ENCODE measurements around the gene PRAC1. TPM values are rescaled to one million over a fixed set of nuclear protein-coding genes. Genes with fewer than 3 reads are reported as not detected.

The PRAC1 gene
- polyA plus RNA-seq, 2 donors = 0.63 TPM; not detected in 1

- Histone ChIP-seq H3K27me3 (ENCODE audit: control insufficient read depth in 1 of 2, insufficient read depth in 2 of 2, low read length in 2 of 2) (peaks cover 11 to 58% of the 10 kb centered on the region in 2 donors), H3K4me1 (ENCODE audit: control insufficient read depth in 2 of 2, insufficient read depth in 2 of 2, low read length in 1 of 2) (peaks cover 0 to 10% of the 10 kb centered on the region in 2 donors), H3K36me3 (ENCODE audit: control insufficient read depth in 2 of 2, insufficient read depth in 2 of 2, low read length in 1 of 2) (no peaks in the 10 kb centered on the region), H3K4me3 (ENCODE audit: low read depth in 1 of 2, low read length in 2 of 2) (no peak overlapping the region), H3K27ac (ENCODE audit: low read depth in 2 of 2, low read length in 1 of 2) (no peak overlapping the region), H3K9me3 (ENCODE audit: control insufficient read depth in 2 of 2, insufficient read depth in 1 of 2, low read depth in 1 of 2, low read length in 1 of 2) (peaks cover 0 to 6% of the 10 kb centered on the region in 2 donors)
- 32 to 40% methylated on average over 9 of the region's 9 CpGs for WGBS, 2 donors
Observed at GRCh38 chr17:48727415-48728175, 5.3 kb upstream of the PRAC1 start.

GRCh38 chr17:48726916-48727286, 4.6 kb upstream of the PRAC1 start:
- Histone ChIP-seq H3K27ac (ENCODE audit: low read depth in 2 of 2, low read length in 1 of 2) (no peak overlapping the region), H3K27me3 (ENCODE audit: control insufficient read depth in 1 of 2, insufficient read depth in 2 of 2, low read length in 2 of 2) (peaks cover 13 to 64% of the 10 kb centered on the region in 2 donors), H3K9me3 (ENCODE audit: control insufficient read depth in 2 of 2, insufficient read depth in 1 of 2, low read depth in 1 of 2, low read length in 1 of 2) (peaks cover 0 to 10% of the 10 kb centered on the region in 2 donors), H3K36me3 (ENCODE audit: control insufficient read depth in 2 of 2, insufficient read depth in 2 of 2, low read length in 1 of 2) (no peaks in the 10 kb centered on the region), H3K4me3 (ENCODE audit: low read depth in 1 of 2, low read length in 2 of 2) (no peak overlapping the region), H3K4me1 (ENCODE audit: control insufficient read depth in 2 of 2, insufficient read depth in 2 of 2, low read length in 1 of 2) (peaks cover 0 to 10% of the 10 kb centered on the region in 2 donors)
- WGBS, 2 donors = 12 to 16% methylated on average over 20 of the region's 20 CpGs

GRCh38 chr17:48726114-48726915, 4.0 kb upstream of the PRAC1 start:
- Histone ChIP-seq H3K36me3 (ENCODE audit: control insufficient read depth in 2 of 2, insufficient read depth in 2 of 2, low read length in 1 of 2) (no peaks in the 10 kb centered on the region), H3K27ac (ENCODE audit: low read depth in 2 of 2, low read length in 1 of 2) (no peak overlapping the region), H3K4me1 (ENCODE audit: control insufficient read depth in 2 of 2, insufficient read depth in 2 of 2, low read length in 1 of 2) (peaks cover 0 to 10% of the 10 kb centered on the region in 2 donors), H3K9me3 (ENCODE audit: control insufficient read depth in 2 of 2, insufficient read depth in 1 of 2, low read depth in 1 of 2, low read length in 1 of 2) (peaks cover 0 to 10% of the 10 kb centered on the region in 2 donors), H3K4me3 (ENCODE audit: low read depth in 1 of 2, low read length in 2 of 2) (no peak overlapping the region), H3K27me3 (ENCODE audit: control insufficient read depth in 1 of 2, insufficient read depth in 2 of 2, low read length in 2 of 2) (peaks cover 13 to 68% of the 10 kb centered on the region in 2 donors)
- 13 to 14% methylated on average over 20 of the region's 20 CpGs for WGBS, 2 donors

GRCh38 chr17:48725288-48726064, 3.2 kb upstream of the PRAC1 start:
- Histone ChIP-seq H3K9me3 (ENCODE audit: control insufficient read depth in 2 of 2, insufficient read depth in 1 of 2, low read depth in 1 of 2, low read length in 1 of 2) (peaks cover 0 to 10% of the 10 kb centered on the region in 2 donors), H3K4me1 (ENCODE audit: control insufficient read depth in 2 of 2, insufficient read depth in 2 of 2, low read length in 1 of 2) (peaks cover 0 to 10% of the 10 kb centered on the region in 2 donors), H3K4me3 (ENCODE audit: low read depth in 1 of 2, low read length in 2 of 2) (no peak overlapping the region), H3K36me3 (ENCODE audit: control insufficient read depth in 2 of 2, insufficient read depth in 2 of 2, low read length in 1 of 2) (no peaks in the 10 kb centered on the region), H3K27ac (ENCODE audit: low read depth in 2 of 2, low read length in 1 of 2) (no peak overlapping the region), H3K27me3 (ENCODE audit: control insufficient read depth in 1 of 2, insufficient read depth in 2 of 2, low read length in 2 of 2) (peaks cover 13 to 75% of the 10 kb centered on the region in 2 donors)
- 6 to 7% methylated on average over 38 of the region's 38 CpGs for WGBS, 2 donors

- H3K4me1 ChIP-seq (ENCODE audit: control insufficient read depth in 2 of 2, insufficient read depth in 2 of 2, low read length in 1 of 2) = peaks cover 0 to 10% of the 10 kb centered on the region in 2 donors
- 2 to 4% methylated on average over 16 of the region's 16 CpGs for WGBS, 2 donors
- H3K4me3 ChIP-seq (ENCODE audit: low read depth in 1 of 2, low read length in 2 of 2) = no peak overlapping the region
- peaks cover 16 to 81% of the 10 kb centered on the region in 2 donors for H3K27me3 ChIP-seq (ENCODE audit: control insufficient read depth in 1 of 2, insufficient read depth in 2 of 2, low read length in 2 of 2)
- no peaks in the 10 kb centered on the region for H3K36me3 ChIP-seq (ENCODE audit: control insufficient read depth in 2 of 2, insufficient read depth in 2 of 2, low read length in 1 of 2)
- H3K9me3 ChIP-seq (ENCODE audit: control insufficient read depth in 2 of 2, insufficient read depth in 1 of 2, low read depth in 1 of 2, low read length in 1 of 2) = peaks cover 0 to 10% of the 10 kb centered on the region in 2 donors
- H3K27ac ChIP-seq (ENCODE audit: low read depth in 2 of 2, low read length in 1 of 2) = no peak overlapping the region
Observed at GRCh38 chr17:48725004-48725287, 2.6 kb upstream of the PRAC1 start.

- Histone ChIP-seq H3K36me3 (ENCODE audit: control insufficient read depth in 2 of 2, insufficient read depth in 2 of 2, low read length in 1 of 2) (no peaks in the 10 kb centered on the region), H3K27me3 (ENCODE audit: control insufficient read depth in 1 of 2, insufficient read depth in 2 of 2, low read length in 2 of 2) (peaks cover 18 to 84% of the 10 kb centered on the region in 2 donors), H3K4me1 (ENCODE audit: control insufficient read depth in 2 of 2, insufficient read depth in 2 of 2, low read length in 1 of 2) (peaks cover 0 to 10% of the 10 kb centered on the region in 2 donors), H3K4me3 (ENCODE audit: low read depth in 1 of 2, low read length in 2 of 2) (no peak overlapping the region), H3K27ac (ENCODE audit: low read depth in 2 of 2, low read length in 1 of 2) (no peak overlapping the region), H3K9me3 (ENCODE audit: control insufficient read depth in 2 of 2, insufficient read depth in 1 of 2, low read depth in 1 of 2, low read length in 1 of 2) (peaks cover 0 to 13% of the 10 kb centered on the region in 2 donors)
- 9 to 11% methylated on average over 32 of the region's 32 CpGs for WGBS, 2 donors
Observed at GRCh38 chr17:48724251-48725003, 2.1 kb upstream of the PRAC1 start.

- peaks cover 0 to 19% of the 10 kb centered on the region in 2 donors for H3K9me3 ChIP-seq (ENCODE audit: control insufficient read depth in 2 of 2, insufficient read depth in 1 of 2, low read depth in 1 of 2, low read length in 1 of 2)
- peaks cover 0 to 10% of the 10 kb centered on the region in 2 donors for H3K4me1 ChIP-seq (ENCODE audit: control insufficient read depth in 2 of 2, insufficient read depth in 2 of 2, low read length in 1 of 2)
- no peak overlapping the region for H3K4me3 ChIP-seq (ENCODE audit: low read depth in 1 of 2, low read length in 2 of 2)
- WGBS, 2 donors = 13% methylated on average over 42 of the region's 42 CpGs
- no peaks in the 10 kb centered on the region for H3K36me3 ChIP-seq (ENCODE audit: control insufficient read depth in 2 of 2, insufficient read depth in 2 of 2, low read length in 1 of 2)
- H3K27me3 ChIP-seq (ENCODE audit: control insufficient read depth in 1 of 2, insufficient read depth in 2 of 2, low read length in 2 of 2) = peaks cover 18 to 85% of the 10 kb centered on the region in 2 donors
- no peak overlapping the region for H3K27ac ChIP-seq (ENCODE audit: low read depth in 2 of 2, low read length in 1 of 2)
Observed at GRCh38 chr17:48723423-48724250, 1.3 kb upstream of the PRAC1 start.

- H3K36me3 ChIP-seq (ENCODE audit: control insufficient read depth in 2 of 2, insufficient read depth in 2 of 2, low read length in 1 of 2) = no peaks in the 10 kb centered on the region
- H3K27ac ChIP-seq (ENCODE audit: low read depth in 2 of 2, low read length in 1 of 2) = no peak within 1 kb of the TSS
- peaks cover 0 to 10% of the 10 kb centered on the region in 2 donors for H3K4me1 ChIP-seq (ENCODE audit: control insufficient read depth in 2 of 2, insufficient read depth in 2 of 2, low read length in 1 of 2)
- H3K9me3 ChIP-seq (ENCODE audit: control insufficient read depth in 2 of 2, insufficient read depth in 1 of 2, low read depth in 1 of 2, low read length in 1 of 2) = peaks cover 0 to 18% of the 10 kb centered on the region in 2 donors
- no peak within 1 kb of the TSS for H3K4me3 ChIP-seq (ENCODE audit: low read depth in 1 of 2, low read length in 2 of 2)
- peaks cover 18 to 85% of the 10 kb centered on the region in 2 donors for H3K27me3 ChIP-seq (ENCODE audit: control insufficient read depth in 1 of 2, insufficient read depth in 2 of 2, low read length in 2 of 2)
- 5% methylated on average over 20 to 21 of the region's 21 CpGs for WGBS, 2 donors
Observed at GRCh38 chr17:48722915-48723422, 651 bp upstream of the PRAC1 start, which contains the start of gene PRAC2. Gene PRAC2, plus strand, starts transcription at chr17:48723185. Its CDS starts 1,226 bp downstream, at chr17:48724411.

Measured in esophagus (tissue), 2 donors.